GM19452 (cell line): ENCODE measurements around the gene SOWAHA.
"Not testable (repeated sequence)": the region's sequence is repeated elsewhere in the genome, so short reads cannot be mapped to it uniquely, and the experiment has no call there.

ENCODE experiments used
- ATAC-seq: cut with Tn5 transposase; IDR thresholded peaks from one replicate; pipeline ENCODE4 v1.9.1; 2021; ENCODE audit not compliant: unreplicated experiment

SOWAHA gene

DNA sequence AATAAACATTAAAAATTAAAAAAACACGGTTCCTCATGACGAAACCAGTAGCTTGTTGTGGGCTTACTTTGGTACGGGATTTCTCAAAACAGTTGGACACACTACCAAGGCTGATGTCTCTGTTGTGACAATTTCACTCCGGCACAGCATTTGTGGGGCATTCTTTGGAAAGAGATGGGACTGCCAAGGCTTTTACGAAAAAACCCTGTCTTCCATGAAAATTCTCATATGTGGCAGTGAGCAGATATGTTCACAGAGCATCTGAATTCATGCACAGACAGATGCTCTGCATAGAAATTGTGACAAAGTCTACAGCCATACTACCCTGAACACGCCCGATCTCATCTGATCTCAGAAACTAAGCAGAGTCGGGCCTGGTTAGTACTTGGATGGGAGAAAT is 35.2 kb downstream of the SOWAHA start:
- no peak for ATAC-seq

DNA sequence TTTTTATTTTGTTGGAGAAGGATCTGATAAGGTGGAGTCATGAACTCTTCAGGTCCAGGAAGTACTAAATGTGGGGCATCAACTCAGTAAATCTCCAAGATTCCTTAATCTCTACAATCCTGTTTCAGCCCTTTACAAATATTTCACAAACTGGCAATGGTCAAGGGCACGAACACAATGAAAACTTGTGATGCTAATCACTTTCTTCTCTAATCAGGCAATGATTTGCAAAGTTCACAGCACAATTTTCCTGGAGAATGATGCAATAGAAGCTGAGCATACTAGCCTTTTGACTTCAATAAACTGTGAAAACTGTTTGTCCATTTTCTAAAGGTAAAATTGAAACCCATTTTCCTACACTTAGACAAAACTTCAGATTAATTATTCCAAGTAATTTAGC is 36.2 kb downstream of the SOWAHA start:
- no peak for ATAC-seq

DNA sequence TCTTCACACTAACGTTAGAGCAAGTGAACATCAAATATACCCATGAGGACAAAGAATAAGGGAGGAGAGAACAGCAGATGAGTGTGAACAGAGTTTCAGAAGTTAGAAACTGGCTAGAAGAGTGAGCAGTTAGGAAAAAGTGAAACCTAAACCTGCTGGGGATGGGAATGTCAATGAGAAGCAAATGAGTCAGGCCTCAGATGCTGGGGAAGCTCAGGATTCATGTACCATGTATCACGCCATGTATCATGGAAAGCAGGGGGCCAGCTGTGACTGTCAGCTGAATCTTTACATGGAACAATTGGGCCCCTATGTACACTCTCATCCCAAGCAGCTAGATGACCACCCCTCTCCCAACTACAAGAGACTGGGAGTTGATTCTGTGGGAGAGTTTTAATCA is 37.0 kb downstream of the SOWAHA start:
- no peak for ATAC-seq

DNA sequence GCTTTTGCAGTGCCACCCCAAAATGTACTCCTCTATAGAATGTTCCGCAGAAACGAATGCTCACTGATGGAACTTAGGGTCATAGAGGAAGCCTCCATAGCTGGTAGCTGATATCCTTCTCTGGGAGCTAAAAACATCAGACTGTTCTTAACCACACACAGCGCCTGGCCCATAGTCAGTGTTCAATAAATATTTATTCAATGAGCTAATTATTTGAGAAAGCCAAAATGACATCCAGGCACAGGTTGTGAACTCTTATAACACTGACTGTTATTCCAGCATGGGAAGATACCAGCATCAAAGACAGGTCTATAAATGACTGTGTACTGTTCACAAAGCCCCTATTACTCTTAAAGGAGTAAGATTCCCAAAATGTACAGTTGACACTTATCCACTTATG is 40.2 kb downstream of the SOWAHA start:
- no peak for ATAC-seq

DNA sequence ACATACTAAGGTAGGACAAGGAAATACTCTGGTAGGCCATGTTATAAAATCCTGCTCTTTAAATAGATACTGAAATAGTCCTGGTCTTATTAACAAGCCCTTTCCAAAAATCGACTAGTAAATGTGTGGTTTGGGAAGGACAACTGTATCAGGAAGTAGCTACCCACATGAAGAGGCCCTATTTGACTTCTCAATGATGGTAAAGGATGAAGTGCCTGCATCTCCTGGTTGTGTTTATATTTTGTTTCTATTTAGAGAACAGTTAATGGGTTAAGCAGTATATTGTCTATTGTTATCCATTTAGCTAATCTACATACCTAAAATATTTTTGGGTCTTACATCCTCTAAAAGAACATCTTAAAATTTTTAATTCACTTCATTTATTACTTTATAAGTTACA is 40.7 kb downstream of the SOWAHA start:
- ATAC-seq: no peak

DNA sequence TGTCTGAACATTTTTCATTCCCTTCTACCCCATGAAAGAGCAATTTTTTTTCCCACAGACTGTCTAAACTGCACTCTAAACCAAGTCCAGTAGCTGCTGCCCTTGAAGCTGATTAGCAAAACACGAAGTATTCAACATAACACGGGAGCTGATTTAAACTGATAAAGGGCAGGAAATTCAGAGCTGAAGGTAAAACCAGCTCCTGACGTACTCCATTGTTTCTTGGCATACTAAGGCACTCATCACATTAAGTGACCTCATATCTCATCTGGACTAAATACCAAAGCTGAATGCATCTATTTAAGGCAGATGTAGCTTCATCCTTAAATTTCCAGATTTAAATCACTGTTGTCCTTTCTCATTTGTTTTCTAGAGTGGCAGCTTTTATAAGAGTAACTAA is 41.2 kb downstream of the SOWAHA start:
- ATAC-seq: no peak

DNA sequence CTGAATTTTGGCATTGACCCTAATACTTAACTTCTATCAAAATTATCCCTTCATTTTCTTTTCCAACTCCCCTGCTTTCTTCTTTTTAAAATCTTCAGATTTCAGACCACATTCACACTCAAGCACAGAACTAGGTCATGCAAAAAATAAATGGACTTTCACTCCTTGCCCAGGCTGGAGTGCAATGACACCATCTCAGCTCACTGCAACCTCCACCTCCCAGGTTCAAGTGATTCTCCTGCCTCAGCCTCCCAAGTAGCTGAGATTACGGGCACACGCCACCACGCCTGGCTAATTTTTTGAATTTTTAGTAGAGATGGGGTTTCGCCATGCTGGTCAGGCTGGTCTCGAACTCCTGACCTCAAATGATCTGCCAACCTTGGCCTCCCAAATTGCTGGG is 41.9 kb downstream of the SOWAHA start:
- ATAC-seq: not testable (repeated sequence)

DNA sequence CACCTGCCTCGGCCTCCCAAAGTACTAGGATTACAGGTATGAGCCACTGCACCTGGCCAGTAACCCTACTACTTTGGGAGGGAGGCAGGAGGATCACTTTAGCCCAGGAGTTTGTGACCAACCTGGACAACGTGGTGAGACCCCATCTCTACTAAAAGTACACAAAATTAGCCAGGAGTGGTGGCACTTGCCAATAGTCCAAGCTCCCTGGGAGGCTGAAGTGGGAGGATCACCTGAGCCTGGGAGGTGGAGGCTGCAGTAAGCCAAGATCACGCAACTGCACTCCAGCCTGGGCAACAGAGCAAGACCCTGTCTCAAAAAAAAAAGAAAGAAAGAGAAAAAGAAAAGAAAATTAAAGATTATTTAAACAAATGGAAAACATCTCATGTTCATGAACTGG is 42.9 kb downstream of the SOWAHA start:
- ATAC-seq: no peak

DNA sequence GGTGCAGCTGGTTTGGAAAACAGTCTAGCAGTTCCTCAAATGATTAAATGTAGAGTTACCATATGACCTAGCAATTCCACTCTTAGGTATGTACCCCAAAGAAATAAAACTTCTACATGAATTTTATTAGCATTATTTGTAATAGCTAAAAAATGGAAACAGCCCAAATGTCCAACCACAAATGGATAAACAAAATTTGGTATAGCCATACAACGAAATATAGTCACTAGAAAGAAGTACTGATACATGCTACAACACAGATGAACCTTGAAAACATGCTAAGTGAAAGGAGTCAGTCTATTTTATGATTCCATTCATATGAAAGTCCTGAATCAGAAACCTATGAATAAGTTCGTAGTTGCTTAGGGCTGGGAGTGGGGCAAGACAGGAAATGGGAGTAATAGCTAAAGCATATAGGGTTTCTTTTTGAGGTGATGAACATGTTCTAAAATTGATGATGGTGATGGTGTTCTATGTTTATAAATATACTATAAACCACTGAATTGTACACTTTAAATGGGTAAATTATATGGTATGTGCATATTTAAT is 46.9 kb downstream of the SOWAHA start:
- ATAC-seq: no peak

DNA sequence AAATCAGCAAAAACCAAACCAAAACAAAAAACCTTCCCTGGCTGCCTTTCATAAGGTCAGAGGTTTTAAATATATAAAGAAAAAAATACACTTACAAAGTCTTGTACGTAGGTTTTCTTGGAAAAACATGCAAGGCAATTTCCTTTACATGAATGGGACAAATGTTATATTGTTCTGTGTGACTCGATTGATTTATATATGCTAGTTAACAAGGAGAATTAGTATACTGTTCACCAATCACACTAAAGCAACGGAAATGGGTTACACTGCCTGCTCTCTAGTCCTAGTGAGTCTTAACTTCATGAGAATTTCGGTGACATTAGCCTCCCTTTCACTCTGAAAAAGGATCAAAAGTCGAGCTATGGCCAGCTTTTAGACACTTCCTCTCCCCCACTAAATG is 47.6 kb downstream of the SOWAHA start:
- no peak for ATAC-seq

DNA sequence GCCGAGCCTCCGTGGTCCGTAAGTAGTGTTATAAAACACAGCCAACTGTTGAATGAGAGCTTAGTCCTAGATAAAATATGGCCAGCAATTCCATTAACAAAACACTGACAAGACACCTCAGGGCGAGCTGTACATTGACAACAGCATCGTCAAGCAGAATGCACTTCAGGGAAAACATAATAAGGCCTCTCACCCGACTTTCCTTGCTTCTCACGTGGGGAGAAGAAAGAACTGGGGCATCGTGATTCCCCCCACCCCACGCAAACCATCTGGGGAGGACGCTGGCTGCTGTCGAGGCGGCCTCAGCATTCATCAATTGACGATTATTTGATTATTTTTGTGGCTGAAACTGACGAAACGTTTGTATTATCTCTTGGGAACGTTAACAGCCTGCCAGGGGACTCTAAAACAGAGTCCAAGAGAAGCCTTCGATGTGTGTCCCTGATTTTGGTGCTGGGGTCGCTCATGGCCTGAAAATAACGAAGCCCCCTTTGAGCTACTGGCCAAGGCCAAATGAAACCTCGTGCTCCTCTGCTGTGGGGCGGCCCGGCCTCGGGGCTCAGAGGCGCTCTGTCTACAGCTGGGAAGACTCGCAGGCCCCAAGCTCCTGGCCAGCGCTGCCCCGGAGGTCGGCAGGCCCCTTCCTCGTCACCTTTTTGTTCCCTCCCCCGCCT is 52.7 kb downstream of the SOWAHA start:
- peak; percentile 14 for ATAC-seq
